Large intestine (tissue), 3 donors: ENCODE results near the gene FKBP1A. TPM values are rescaled to one million over a fixed set of nuclear protein-coding genes. Genes with fewer than 3 reads are reported as not detected.

ENCODE experiments used
- DNase-seq, 2 donors: peaks; one replicate each; pipeline versions ENCODE4 v3.0.0 to v3.0.0-alpha.2; 2013
- H3K27ac ChIP-seq: one replicate; pipeline ENCODE4 v1.5.1; 2013; ENCODE audit warnings: low read length
- H3K27me3 ChIP-seq: 2 replicates; pipeline ENCODE4 v1.6.1; 2013; ENCODE audit warnings: low read length; ENCODE audit not compliant: control insufficient read depth, insufficient read depth
- H3K36me3 ChIP-seq: 2 replicates; pipeline ENCODE4 v1.6.1; 2013; ENCODE audit warnings: low read length; ENCODE audit not compliant: control insufficient read depth, insufficient read depth
- H3K4me1 ChIP-seq: one replicate; pipeline ENCODE4 v1.6.1; 2013; ENCODE audit warnings: low read length; ENCODE audit not compliant: control insufficient read depth, insufficient read depth
- H3K4me3 ChIP-seq: one replicate; pipeline ENCODE4 v1.5.1; 2013; ENCODE audit warnings: low read length
- H3K9me3 ChIP-seq: one replicate; pipeline ENCODE4 v1.6.1; 2013; ENCODE audit warnings: mild to moderate bottlenecking, low read depth, low read length, moderate library complexity; ENCODE audit not compliant: control insufficient read depth
- WGBS: methylation state at CpG from one replicate; pipeline ENCODE4 v1.1.5; 2013; ENCODE audit warnings: low lambda C conversion rate; ENCODE audit not compliant: insufficient coverage; 5-methylcytosine and 5-hydroxymethylcytosine counted together
- polyA plus RNA-seq: library from polyadenylated mRNA; unstranded; fragments of 120-200 nt; gene quantifications from one replicate; pipeline ENCODE4 v1.2.1, GENCODE V29; 2013

FKBP1A gene
- polyA plus RNA-seq, 1 donor, result 259 TPM

GRCh38 chr20:1434571-1435336 lies 41.9 kb upstream of the FKBP1A start:
- no peak overlapping the region for H3K4me3 ChIP-seq
- no peak overlapping the region for H3K27ac ChIP-seq
- H3K36me3 ChIP-seq, result peaks cover 8% of the 10 kb centered on the region
- WGBS, result 100% methylated on average over 1 of the region's 2 CpGs
- no peaks in the 10 kb centered on the region for H3K9me3 ChIP-seq
- H3K4me1 ChIP-seq, result peaks cover 3% of the 10 kb centered on the region
- H3K27me3 ChIP-seq, result no peaks in the 10 kb centered on the region
- peak in 1 of 2 donors; percentile 22 for DNase-seq

- Histone ChIP-seq H3K27me3 (no peaks in the 10 kb centered on the region), H3K9me3 (no peaks in the 10 kb centered on the region), H3K27ac (no peak overlapping the region), H3K4me1 (peaks cover 5% of the 10 kb centered on the region), H3K36me3 (no peaks in the 10 kb centered on the region), H3K4me3 (no peak overlapping the region)
- no peak for DNase-seq
- no CpG with 5 or more reads among the region's 1 CpG for WGBS
Observed at GRCh38 chr20:1431158-1431557, 38.3 kb upstream of the FKBP1A start.

GRCh38 chr20:1430004-1430451 lies 37.2 kb upstream of the FKBP1A start:
- peak; percentile 49 to 77 for DNase-seq
- no CpG with 5 or more reads among the region's 1 CpG for WGBS

DNA sequence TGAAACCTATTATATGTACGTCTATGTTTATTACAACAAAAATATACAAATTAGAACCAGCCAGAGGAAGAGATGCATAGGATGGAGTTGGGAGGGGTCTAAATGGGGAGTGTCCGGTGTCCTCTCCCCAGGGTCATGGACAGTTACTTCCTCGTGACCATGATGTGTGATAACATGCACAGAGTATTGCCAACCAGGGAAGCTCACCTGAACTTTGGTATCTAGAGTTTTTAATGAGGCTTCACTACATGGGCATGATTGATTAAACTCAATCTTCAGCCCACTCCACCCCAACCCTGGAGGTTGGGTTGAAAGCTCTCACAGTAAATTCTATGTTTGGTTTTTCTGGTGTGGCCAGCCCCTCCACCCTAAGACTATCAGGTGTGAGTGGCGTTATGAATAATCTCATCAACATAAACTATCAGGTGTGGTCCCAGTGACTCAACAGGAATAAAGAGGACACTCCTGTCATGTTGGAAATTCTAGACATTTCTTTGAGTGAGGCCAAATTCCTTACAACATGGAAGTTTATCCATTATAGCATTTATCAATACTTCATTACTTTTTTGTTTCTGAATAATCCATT lies 36.4 kb upstream of the FKBP1A start:
- Histone ChIP-seq H3K27ac (no peak overlapping the region), H3K4me1 (peaks cover 5% of the 10 kb centered on the region), H3K4me3 (no peak overlapping the region), H3K36me3 (no peaks in the 10 kb centered on the region), H3K9me3 (no peaks in the 10 kb centered on the region), H3K27me3 (no peaks in the 10 kb centered on the region)
- 100% methylated on average over 1 of the region's 4 CpGs for WGBS
- no peak for DNase-seq

More at GRCh38 chr20:1430004-1430451, 37.2 kb upstream of the FKBP1A start:
- Histone ChIP-seq H3K4me1 (peaks cover 5% of the 10 kb centered on the region), H3K27ac (peak overlapping the region; percentile 33), H3K9me3 (no peaks in the 10 kb centered on the region), H3K27me3 (no peaks in the 10 kb centered on the region), H3K36me3 (no peaks in the 10 kb centered on the region), H3K4me3 (no peak overlapping the region)

- WGBS, result no CpG with 5 or more reads among the region's 3 CpGs
- Histone ChIP-seq H3K27ac (no peak overlapping the region), H3K4me1 (peaks cover 5% of the 10 kb centered on the region), H3K27me3 (no peaks in the 10 kb centered on the region), H3K4me3 (no peak overlapping the region), H3K9me3 (no peaks in the 10 kb centered on the region), H3K36me3 (no peaks in the 10 kb centered on the region)
- peak in 1 of 2 donors; percentile 36 for DNase-seq
Observed at GRCh38 chr20:1427457-1428054, 34.7 kb upstream of the FKBP1A start.

GRCh38 chr20:1426231-1426849 lies 33.5 kb upstream of the FKBP1A start:
- no peaks in the 10 kb centered on the region for H3K27me3 ChIP-seq
- no peak overlapping the region for H3K4me3 ChIP-seq
- H3K4me1 ChIP-seq, result peaks cover 5% of the 10 kb centered on the region
- H3K36me3 ChIP-seq, result no peaks in the 10 kb centered on the region
- H3K27ac ChIP-seq, result no peak overlapping the region
- no CpG with 5 or more reads among the region's 4 CpGs for WGBS
- DNase-seq, result no peak
- no peaks in the 10 kb centered on the region for H3K9me3 ChIP-seq

DNA sequence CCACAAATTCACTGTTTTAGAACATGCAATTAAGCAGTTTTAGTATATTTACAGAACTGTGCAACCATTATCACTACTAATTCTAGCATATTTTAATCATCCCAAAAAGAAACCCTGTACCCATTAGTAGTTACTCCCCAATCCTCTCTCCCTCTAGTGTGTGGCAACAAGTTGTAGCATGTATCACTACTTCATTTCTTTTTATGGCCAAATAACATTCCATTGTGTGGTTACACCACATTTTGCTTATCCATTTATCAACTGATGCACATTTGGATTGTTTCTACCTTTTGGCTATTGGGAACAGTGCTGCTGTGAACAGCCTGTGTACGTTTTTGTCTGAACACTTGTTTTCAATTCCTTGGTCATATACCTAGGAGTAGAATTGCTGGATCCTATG lies 31.5 kb upstream of the FKBP1A start:
- peaks cover 1% of the 10 kb centered on the region for H3K4me1 ChIP-seq
- H3K27me3 ChIP-seq, result no peaks in the 10 kb centered on the region
- WGBS, result no CpG with 5 or more reads among the region's 1 CpG
- no peak overlapping the region for H3K4me3 ChIP-seq
- DNase-seq, result no peak
- H3K9me3 ChIP-seq, result peaks cover 4% of the 10 kb centered on the region
- no peak overlapping the region for H3K27ac ChIP-seq
- H3K36me3 ChIP-seq, result no peaks in the 10 kb centered on the region

DNA sequence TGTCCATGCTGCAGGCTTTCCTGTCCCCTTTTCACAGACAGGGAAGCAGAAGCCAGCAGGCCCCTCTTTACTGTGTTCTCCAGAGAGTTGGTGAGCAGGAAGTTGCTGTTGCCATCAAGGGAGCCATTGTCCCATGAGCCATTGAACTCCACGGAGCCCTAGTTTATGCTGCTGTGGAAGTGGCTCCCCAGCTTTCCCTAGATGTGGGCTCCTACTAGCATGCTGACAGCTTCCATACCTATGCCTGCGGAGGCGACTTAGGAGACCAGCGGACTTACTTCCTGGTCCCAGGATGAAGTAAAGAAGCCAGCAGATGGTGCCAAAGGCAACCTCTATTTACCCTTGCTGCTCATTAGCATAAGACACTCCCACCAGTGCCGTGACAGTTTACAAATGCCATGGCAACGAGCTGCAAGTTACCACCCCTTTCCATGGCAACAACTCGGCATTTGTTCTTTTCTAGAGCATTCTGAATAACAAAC lies 30.8 kb upstream of the FKBP1A start:
- DNase-seq, result peak; percentile 64 to 75
- peaks cover 4% of the 10 kb centered on the region for H3K9me3 ChIP-seq
- no peak overlapping the region for H3K27ac ChIP-seq
- no peaks in the 10 kb centered on the region for H3K4me1 ChIP-seq
- H3K27me3 ChIP-seq, result no peaks in the 10 kb centered on the region
- WGBS, result no CpG with 5 or more reads among the region's 7 CpGs
- H3K4me3 ChIP-seq, result no peak overlapping the region
- no peaks in the 10 kb centered on the region for H3K36me3 ChIP-seq

DNA sequence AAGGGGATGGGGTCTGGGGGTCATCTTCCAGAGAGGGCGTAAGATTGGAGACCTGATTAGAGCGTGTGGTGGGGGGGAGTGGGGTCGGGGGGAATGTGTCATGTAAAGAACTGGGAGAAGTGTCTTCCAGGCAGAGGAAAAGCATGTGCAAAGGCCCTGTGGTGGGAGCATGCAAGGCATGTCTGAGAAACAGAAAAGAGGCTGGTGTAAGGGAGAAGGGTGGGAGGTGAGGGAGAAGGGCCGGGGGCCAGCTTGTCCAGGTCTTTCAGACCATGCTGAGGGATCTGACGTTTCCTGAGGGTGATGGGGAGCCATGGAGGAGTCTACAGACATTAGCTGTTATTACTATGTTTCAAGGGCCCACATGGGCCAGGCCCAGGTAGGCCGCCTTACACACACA lies 30.4 kb upstream of the FKBP1A start:
- WGBS, result no CpG with 5 or more reads among the region's 6 CpGs
- Histone ChIP-seq H3K27ac (no peak overlapping the region), H3K9me3 (peaks cover 4% of the 10 kb centered on the region), H3K4me1 (no peaks in the 10 kb centered on the region), H3K36me3 (no peaks in the 10 kb centered on the region), H3K27me3 (peaks cover 2% of the 10 kb centered on the region), H3K4me3 (no peak overlapping the region)
- no peak for DNase-seq

DNA sequence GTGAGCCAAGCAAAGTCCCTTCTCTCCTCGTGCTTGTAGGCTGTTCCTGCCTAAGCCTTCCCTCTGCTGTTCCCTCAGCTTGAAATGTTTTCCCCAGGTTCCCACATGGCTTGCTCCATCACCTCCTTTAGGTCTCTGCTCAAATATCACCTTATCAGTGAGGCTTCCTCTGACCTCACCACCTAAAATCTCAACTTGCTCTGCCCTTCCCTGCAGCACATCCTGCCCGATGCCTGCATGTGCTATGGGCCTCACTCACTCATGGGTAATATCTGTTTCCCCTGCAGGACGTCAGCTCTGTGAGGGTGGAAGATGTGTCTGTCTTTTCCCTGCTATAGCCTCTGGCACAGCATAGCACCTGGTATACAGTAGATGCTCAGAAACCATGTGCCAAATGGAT lies 29.9 kb upstream of the FKBP1A start:
- WGBS, result no CpG with 5 or more reads among the region's 3 CpGs
- Histone ChIP-seq H3K4me1 (no peaks in the 10 kb centered on the region), H3K36me3 (no peaks in the 10 kb centered on the region), H3K4me3 (no peak overlapping the region), H3K27ac (no peak overlapping the region), H3K27me3 (peaks cover 2% of the 10 kb centered on the region), H3K9me3 (peaks cover 4% of the 10 kb centered on the region)
- DNase-seq, result no peak
